Measurements from ENCODE around the gene TMEM117. TPM values are rescaled to one million over a fixed set of nuclear protein-coding genes. Genes with fewer than 3 reads are reported as not detected.
A peak's percentile ranks its signal among the peaks of the same experiment; 100 is the strongest.

TMEM117 gene
- 10 to 100 TPM in 4 of 10 donors, 1 to 10 TPM in 6; 7.6 to 12.3 (median 9.0) TPM for polyA plus RNA-seq (ENCODE audit: insufficient read length in 10 of 10)
- long read RNA-seq, donor 1, partial matches to known transcripts: 0 of 2 reads
- long read RNA-seq, donor 1, other reads (novel, unspliced or antisense): 0 of 2 reads
- long read RNA-seq, donor 2, partial matches to known transcripts: 0 of 1 reads
- long read RNA-seq, donor 2, other reads (novel, unspliced or antisense): 0 of 1 reads
- long read RNA-seq, donor 3: 0 reads
- long read RNA-seq, donor 4, partial matches to known transcripts: 0 of 1 reads
- long read RNA-seq, donor 4, other reads (novel, unspliced or antisense): 0 of 1 reads
- long read RNA-seq, donor 5, partial matches to known transcripts: 0 of 3 reads
- long read RNA-seq, donor 5, other reads (novel, unspliced or antisense): 0 of 3 reads
- long read RNA-seq, donor 6, partial matches to known transcripts: 0 of 1 reads
- long read RNA-seq, donor 6, other reads (novel, unspliced or antisense): 0 of 1 reads
- long read RNA-seq, donor 7, partial matches to known transcripts: 0 of 1 reads
- long read RNA-seq, donor 7, other reads (novel, unspliced or antisense): 0 of 1 reads
- long read RNA-seq, donor 8, partial matches to known transcripts: 6 of 9 reads
- long read RNA-seq, donor 8, other reads (novel, unspliced or antisense): 0 of 9 reads
- long read RNA-seq, donor 9: 0 reads

DNA sequence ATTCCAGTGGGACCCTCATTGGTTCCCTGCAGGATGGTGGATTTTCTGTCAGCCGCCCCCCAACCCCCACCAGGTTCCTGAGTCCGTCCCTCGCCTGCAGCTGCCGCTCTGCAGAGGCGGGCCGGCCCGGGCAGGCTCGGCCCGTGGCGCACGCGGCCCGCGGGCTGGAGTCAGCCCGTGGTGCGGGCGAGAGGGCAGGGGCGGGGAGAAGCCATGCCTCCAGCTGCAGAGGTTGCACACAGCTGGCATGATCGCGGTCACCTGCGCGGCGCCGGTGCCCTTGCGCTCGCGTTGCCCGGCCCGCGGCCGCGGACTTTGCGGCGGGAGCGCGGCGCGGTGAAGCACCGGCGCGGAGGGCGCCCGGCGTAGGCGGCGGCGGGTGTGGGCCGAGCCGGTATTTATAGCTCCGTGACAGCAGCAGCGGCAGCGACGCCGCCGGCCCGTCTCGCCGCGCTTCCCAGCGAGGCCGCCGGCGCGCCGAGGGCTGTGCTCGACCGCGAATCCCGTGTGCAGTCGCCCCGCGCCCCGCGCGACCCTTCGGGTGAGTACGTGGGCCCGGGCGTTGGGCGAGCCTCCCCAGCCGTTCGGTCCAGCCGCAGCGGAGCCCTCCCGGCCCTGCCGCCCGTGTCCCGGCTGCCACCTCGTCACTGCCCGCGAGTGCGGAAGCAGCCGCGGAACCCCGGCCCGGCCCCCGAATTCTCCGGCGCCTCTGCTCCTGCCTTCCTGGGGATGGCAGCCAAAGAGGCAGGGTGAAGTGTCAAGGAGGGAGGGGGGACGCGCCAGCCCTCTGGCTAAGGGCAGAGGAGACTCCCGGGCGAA, at the start of gene TMEM117:
TSS of gene TMEM117 (plus strand) at position 426 of the 819 bp plus-strand sequence.
- DNase-seq: peak; percentile 51 to 93 (median 82)

DNA sequence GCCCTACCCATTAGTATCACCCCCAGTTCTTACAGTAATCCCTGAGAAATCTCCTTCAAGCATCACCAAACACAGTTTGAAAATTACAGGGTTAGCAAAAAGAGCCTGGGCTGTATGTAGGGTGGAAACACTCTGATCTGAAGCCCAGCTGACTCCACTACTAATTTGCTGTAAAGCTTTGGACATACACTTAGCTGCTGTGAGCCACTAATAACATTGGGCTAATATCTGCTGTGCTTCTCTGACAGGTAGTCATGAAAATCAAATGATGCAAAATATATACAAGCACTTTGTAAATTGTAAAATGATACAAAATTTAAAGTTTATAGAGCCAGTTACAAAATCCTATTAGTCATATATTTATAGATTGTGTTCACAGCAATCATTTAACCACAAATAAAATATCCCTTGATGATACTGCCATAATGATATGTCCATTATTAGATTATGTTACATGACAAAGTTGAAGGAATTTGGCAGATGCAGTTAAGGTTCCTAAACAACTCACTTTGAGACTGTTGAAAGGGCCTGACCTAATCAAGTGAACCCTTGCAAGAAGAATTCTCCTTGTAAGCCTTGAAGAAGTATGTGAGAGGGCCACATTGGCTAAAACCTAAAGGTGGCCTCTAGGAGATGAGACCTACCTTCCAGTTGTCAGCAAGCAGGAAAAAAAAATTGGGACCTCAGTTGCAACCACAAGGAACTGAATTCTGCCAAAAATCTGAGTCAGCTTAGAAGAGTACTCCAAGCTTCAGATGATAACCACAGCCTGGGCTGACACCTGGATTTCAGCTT, 48.8 kb upstream of the TMEM117 start:
- no peak for DNase-seq

DNA sequence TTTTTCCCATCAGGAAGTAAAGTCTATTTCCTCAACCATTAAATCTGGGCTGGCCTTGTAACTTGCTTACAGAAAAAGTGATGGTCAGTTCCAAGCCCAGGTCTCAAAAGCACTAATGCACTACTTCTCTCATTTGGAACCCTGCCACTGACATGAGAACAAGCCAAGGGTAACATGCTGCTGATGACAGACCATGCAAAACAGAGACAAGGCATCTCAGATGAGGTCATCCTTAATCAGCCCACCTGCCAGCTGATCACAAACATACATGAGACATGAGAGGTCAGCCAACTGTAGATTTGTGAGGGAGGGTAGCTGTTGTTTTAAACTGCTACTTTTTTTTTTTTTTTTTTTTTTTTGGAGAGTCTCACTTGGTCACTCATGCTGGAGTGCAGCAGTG, 45.9 kb upstream of the TMEM117 start:
- peak; percentile 30 to 67 (median 52) for DNase-seq

DNA sequence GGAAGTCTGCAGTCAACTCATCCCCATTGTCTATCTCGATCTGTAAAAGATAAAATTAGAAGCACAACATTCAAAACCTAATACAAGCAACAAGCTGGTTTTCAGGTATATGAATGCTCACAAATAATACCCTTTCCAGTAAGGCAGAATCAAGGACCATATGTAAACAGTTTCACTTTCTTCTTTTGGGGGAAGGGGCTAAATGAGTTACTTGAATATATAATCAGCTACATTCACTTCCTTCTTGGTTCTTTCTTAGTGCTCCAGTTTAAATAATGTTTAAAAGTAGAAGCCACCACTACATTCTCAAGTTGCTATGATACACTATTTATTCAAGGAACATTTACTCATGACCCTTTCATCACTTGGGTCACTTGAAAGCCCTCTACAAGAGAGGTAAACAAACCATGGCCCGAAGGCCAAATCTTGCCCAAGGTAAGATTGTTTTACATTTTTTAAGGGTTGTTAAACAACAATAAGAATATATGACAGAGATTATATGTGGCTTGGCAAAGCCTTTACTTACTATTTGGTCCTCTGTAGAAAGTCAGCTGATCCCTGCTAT, 40.1 kb upstream of the TMEM117 start:
- DNase-seq: no peak

DNA sequence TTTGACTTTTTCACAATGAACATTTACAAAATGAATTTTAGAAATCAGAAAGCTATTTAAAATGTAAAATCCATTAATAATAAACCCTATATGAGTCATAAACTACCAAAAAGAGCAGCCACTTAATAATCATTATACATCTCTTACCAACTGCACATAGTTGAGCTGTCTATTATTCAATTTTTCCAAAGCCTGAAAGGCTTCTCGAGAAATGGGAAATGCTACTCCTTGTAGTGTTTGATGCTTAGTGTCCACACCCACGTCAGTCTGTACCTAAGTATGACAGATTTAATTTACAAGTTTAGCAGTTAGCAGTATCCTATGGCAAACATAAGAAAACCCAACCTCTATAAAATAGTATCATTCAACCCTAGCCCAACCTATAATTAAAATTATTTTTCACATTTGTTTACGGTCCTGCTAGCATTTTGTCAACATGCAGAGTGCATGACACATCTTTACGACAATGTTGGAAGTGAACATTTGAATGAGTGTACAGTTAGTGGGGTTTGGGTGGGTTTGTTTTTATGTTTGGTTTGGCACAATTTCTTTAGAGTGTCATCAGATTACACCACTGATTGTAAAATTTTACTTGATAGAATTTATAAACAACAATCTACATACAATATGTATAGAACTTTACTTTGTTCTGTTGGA, 38.2 kb upstream of the TMEM117 start:
- DNase-seq: no peak

DNA sequence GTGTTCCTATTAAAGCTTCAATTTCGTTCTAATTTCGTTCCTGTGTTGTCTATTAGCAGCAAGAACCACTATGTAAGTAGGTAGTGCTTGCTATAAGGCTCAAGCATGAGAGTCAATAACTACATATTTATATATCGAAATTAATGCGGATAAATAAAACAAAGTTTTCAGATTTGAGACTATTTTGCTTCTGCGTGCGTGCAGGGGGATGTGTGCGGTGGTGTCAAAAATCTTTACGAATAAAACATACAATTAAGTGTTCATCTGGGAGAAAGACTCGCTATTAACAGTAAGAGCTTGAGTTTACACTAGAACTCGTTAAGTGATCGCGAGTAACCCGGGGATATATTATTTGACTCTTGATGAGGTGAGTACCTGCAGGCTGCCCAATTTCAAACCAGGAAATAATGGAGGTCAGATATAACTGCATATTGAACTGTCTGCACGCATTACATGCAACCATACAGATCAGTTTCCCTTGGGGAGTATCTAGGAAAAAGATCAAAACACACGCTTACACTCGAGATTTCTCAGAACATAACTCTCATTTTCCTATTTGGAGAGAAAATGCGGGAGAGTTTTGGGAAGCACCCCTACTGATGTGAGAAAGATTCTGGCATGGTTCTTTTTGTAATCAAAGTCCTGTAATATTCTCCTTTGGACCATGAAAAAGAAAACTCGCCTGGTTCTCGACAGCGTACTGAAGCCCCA, 30.6 kb upstream of the TMEM117 start:
- peak in 2 of 3 donors; percentile 18 to 35 for DNase-seq

DNA sequence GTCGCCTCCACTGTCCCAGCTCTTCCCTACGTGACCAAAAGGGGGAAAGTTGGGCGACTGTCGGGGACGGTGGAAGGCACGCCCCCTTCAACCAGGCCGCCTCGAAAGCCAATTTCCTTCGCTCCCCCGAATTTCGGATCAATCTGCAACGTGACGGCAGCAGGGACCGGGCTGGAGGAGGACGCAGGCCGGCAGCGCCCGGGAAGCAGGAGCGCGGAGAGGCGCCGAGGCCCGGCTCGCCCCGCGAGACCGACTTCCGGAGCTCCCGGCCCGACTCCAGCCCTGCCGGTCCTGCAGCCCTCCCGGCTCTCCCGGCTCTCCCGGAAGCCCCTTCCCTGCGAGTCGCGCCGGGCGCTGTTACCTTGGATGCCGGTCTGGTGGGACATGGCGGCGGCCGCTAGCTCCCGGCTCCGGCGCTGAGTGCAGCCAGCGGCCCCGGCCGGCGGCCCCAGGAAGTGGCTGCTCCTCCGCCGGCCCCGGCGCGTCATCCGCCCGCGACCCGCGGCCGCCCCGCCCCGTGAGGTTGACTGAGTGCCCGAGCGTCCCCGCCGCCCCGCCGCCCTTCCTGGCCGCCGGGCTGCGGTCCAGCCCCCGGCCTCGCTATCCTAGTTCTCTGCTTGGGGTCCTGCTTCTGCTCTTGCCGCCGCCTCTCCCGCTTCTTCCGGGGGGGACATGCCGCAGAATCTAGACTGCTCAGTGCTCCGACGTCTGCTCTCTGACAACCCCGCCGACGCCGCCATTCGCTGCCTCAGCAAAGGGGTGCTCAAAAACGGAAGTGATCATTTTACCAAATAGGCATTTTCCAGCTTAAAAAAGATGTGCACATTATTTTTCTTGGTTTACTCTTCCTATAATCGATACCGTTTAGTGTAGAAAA, 29.8 kb upstream of the TMEM117 start, which contains the start of gene TWF1:
TSS of gene TWF1 (minus strand) at position 458 of the 877 bp plus-strand sequence. CDS start at position 386, 72 bp downstream.
- DNase-seq: peak; percentile 86 to 96 (median 92)

DNA sequence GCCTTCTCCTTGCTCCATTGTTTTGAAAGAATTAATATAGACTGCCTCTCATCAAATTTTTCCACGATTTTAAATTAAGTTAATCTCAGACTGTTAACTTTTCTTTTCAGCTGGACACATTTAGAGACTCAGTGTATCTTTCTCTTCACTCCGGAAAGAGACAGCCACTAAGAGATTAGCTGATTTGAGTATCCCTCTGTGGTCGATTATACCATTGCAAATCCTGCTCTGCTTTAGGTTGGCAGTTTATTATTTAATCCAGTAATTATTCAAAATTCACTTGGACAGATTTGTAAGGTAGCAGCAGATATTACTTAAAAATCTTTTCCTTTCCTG, 29.2 kb upstream of the TMEM117 start:
- DNase-seq: no peak

DNA sequence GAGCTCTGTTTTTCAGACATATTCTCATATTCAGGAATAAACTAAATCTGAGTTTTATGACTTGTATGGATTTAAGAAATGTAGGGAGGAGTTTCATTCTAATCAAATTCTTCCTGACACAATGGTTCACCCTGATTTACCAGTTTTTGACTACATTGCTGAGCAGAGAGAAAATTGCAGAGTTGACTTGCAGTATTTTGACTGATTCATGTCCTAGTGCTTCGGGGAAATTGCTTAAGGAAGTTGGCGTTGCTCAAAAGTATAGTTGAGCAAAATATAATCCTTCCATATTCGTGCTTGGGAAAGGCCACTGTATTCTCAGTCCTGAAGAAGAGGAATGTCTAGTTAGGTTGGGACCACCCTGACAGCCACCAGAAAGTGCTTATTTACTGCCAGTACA, 28.5 kb upstream of the TMEM117 start:
- peak in 1 of 3 donors; percentile 5 for DNase-seq

DNA sequence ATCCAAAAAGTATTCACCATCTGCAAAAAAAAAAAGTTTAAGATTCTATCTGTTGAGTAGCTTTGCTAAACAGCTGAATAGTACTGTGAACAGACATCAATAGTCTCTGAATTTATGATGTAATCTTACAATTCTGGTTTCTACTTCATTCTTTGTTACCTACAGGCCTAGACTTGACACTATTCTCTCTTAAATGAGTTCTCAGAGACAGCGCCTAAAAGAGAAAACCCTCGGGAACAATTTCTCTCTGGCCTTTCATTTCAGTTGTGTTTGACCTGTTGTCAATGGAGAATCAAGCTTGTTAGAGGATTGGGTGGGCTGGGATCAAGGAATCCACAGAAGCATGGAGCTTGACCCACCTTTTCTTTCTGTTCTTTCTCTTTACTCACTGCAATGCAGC, 23.8 kb upstream of the TMEM117 start:
- DNase-seq: no peak

DNA sequence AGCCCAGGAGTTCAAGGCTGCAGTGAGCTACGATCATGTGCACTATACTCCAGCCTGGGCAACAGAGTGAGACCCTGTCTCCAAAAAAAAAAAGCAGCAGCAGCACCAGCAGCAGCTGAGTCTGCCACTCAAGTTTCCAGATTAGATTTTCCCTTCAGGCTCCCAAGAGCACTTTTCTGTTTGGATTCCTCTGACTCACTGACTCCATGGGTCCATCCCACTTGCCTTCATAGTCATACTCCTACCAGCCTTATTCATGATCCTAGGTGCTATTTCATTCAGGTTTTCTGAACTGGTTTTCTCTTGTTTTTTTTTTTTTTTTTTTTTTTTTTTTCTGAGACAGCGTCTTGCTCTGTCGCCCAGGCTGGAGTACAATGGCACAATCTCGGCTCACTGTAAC, 23.0 kb upstream of the TMEM117 start:
- no peak for DNase-seq

DNA sequence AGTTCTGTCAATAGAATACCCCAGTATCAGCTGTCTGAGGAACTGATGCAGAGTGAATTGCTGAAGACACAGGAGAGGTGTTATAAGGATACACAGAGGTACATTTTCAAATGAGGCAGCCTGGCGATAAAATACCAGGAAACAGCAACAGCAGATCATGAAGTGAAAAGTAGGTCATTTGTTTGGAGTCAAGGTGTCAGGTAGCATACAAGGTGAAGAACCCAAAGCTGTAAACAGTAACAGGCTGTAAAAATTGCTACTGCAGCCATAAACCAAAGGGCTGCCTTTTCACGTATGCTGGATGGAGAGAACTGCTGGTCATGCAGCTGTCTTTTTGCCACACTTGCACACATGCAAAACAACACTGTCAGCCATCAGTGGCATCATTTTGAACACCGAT, 20.5 kb upstream of the TMEM117 start:
- no peak for DNase-seq

DNA sequence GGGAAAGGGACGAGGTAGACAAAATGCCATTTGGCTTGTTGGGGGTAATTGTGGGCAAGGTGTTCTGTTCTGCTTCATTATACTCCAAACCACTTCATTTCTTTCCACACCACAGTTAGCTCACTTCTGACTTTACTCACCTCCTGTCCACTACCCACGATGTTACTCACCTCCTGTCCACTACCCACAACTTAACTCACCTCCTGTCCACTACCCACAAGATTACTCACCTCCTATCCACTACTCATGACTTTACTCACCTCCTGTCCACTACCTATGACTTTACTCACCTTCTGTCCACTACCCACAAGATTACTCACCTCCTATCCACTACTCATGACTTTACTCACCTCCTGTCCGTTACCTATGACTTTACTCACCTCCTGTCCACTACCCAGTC, 19.7 kb upstream of the TMEM117 start:
- no peak for DNase-seq

DNA sequence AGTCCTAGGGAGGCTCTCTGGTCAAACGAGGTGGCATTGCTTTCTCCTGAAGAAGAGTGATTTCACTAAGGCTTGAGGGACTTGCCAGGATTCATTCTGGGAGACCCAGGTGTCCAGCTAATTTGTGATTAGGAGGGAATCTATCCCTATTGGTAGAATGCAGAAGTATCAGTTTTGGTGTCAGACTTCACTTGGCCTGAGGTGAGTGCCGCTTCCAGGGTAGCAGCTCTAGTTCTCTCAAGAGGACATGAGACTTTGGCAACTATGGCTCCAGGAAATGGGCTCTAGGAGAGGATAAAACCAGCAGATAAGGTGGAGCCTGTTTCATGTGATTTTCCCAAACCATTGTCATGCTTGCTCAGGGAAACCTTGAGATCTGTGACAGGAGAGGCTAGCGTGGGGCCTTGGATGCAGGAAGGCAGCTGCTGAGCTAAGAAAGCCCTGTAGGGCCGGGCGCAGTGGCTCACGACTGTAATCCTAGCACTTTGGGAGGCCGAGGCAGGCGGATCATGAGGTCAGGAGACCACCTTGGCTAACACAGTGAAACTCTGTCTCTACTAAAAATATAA, 11.6 kb upstream of the TMEM117 start:
- DNase-seq: no peak

DNA sequence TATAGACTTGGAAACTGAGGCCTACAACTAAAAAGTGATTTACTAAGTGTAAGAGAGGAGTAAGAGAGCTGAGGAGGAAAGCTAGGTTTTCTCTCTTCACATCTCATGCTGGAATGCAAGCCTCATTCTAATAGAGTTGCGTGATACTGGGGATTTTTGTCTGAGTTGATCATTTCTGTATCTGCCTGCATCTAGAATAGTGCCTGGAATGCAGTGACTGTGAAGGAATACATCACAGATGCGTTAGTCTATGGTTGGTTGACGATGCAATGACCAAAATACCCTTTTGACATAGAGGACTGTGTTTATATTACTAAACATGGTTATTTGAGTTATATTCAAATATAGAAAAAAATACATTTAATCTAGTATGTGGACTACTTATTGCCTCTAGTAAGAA, 9.2 kb upstream of the TMEM117 start:
- no peak for DNase-seq

DNA sequence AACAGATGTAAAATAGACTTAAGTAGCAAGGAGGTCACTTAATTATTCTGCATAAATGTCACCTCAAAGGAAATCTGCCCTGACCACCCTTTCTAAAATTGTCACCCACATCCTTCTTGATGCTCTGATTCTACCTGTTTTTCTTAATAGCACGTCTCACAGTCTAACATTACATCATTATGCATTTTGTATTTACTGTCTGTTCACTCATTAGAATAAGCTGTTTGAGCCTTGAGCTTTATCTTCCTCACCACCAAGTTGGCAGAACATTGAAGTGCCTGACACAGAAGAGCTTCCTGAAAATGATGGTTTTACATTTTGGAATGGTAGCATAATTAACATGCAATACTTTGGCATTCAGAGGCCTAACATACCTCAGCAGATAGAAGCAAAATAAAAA, 8.8 kb upstream of the TMEM117 start:
- DNase-seq: no peak

DNA sequence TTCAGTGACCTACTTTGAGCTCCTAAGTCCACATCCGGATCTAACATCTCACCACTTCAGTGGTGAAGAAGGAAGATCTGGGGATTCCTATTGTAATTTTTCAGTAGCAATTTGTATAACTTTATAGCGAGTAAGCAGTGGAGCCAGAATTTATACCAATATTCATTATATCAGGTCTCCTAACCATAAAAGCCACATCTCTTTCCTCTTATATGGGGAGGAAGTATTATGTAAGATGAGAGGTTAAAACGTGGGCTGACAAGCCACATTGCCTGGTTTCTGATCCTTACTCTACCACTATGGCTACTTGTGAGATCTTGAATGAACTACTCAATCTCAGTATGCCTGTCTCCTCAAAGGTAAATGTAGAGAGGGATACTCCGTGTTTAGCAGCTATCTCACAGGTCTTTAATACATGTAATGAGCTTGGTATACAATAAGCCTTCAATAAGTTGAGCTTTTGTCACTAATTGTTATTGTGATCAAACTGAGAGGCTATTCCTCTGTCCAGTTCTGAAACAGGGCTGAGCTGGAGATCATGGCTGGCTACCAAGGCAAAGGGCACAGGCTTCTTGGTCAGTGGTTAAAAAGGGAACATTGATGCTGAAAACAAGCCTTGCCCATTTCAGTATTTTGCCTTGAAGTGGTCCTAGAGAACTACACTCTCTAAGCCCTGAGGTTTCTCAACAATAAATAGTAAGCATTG, 3.3 kb upstream of the TMEM117 start:
- DNase-seq: no peak

DNA sequence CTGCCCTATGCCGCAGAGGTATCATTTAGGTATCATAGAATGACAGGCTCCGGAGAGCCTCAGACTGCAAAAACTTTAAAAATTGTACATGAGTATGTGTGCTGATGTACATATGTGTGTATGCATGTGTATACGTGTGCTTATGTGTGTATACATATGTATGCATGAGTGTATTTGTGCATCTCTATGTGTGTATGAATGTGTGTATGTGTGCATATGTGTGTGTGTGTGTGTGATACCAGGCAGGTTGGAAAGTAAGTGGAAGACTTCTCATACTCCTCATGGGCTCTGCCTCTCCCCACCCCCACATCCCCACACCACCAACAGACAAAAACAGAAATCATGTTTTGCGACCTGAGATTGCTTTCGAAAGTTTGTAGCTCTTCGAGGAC, 621 bp upstream of the TMEM117 start:
- peak in 1 of 3 donors; percentile 38 for DNase-seq

Data from muscle of back (tissue), 13 donors.